ENCODE measurements around the gene DDIT3. TPM values are rescaled to one million over a fixed set of nuclear protein-coding genes. Genes with fewer than 3 reads are reported as not detected.

The DDIT3 gene
- total and polyA plus RNA-seq, 2 of the 13 experiments (the other 11 are each of a cell fraction or from before 2014, with no cell fraction given) = 27.5 to 48.7 TPM

- no peak for TF ChIP-seq ARID3A (IDR thresholded peaks at IDR 0.05; ENCODE audit: low read depth, low read length)
- no peak for TF ChIP-seq ZBTB10 (CRISPR knock-in tag; IDR thresholded peaks at IDR 0.05; ENCODE audit: borderline replicate concordance)
- TF ChIP-seq HOMEZ (CRISPR knock-in tag; IDR thresholded peaks at IDR 0.05; ENCODE audit: low read depth) = peak; percentile 14; the same call in 1 of the 2 replicates
- peak; percentile 85 for TF ChIP-seq CREB1 (IDR thresholded peaks at IDR 0.05)
- peak; percentile 92 for TF ChIP-seq CREB1 (CRISPR knock-in tag; IDR thresholded peaks at IDR 0.05)
- no peak for TF ChIP-seq FIP1L1 (IDR thresholded peaks at IDR 0.05; ENCODE audit: borderline replicate concordance, insufficient read depth, low read depth, low read length)
- TF ChIP-seq MXD3 (CRISPR knock-in tag; IDR thresholded peaks at IDR 0.05) = no peak
- TF ChIP-seq PLRG1 (conservative IDR thresholded peaks at IDR 0.05) = no peak
- TF ChIP-seq KDM5B (CRISPR knock-in tag; IDR thresholded peaks at IDR 0.05; ENCODE audit: borderline replicate concordance) = 0 out of 2 replicates have a peak, but pooled peaks have one; percentile 40
- TF ChIP-seq JUN (CRISPR knock-in tag; IDR thresholded peaks at IDR 0.05) = peak; percentile 82
- TF ChIP-seq, protein P1, sequence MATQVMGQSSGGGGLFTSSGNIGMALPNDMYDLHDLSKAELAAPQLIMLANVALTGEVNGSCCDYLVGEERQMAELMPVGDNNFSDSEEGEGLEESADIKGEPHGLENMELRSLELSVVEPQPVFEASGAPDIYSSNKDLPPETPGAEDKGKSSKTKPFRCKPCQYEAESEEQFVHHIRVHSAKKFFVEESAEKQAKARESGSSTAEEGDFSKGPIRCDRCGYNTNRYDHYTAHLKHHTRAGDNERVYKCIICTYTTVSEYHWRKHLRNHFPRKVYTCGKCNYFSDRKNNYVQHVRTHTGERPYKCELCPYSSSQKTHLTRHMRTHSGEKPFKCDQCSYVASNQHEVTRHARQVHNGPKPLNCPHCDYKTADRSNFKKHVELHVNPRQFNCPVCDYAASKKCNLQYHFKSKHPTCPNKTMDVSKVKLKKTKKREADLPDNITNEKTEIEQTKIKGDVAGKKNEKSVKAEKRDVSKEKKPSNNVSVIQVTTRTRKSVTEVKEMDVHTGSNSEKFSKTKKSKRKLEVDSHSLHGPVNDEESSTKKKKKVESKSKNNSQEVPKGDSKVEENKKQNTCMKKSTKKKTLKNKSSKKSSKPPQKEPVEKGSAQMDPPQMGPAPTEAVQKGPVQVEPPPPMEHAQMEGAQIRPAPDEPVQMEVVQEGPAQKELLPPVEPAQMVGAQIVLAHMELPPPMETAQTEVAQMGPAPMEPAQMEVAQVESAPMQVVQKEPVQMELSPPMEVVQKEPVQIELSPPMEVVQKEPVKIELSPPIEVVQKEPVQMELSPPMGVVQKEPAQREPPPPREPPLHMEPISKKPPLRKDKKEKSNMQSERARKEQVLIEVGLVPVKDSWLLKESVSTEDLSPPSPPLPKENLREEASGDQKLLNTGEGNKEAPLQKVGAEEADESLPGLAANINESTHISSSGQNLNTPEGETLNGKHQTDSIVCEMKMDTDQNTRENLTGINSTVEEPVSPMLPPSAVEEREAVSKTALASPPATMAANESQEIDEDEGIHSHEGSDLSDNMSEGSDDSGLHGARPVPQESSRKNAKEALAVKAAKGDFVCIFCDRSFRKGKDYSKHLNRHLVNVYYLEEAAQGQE (IDR thresholded peaks at IDR 0.05; ENCODE audit: borderline replicate concordance in 1 of 2, low read depth in 1 of 2, low read length in 2 of 2) = peak in 1 of 2 experiments; percentile 67; a peak in 1 of 4 replicates
- no peak for TF ChIP-seq ZMAT5 (CRISPR knock-in tag; IDR thresholded peaks at IDR 0.05; ENCODE audit: borderline replicate concordance, low read depth)
- TF ChIP-seq ZSCAN12 (CRISPR knock-in tag; IDR thresholded peaks at IDR 0.05) = no peak
- TF ChIP-seq XBP1 (CRISPR knock-in tag; IDR thresholded peaks at IDR 0.05) = peak; percentile 93
- TF ChIP-seq, protein P2, sequence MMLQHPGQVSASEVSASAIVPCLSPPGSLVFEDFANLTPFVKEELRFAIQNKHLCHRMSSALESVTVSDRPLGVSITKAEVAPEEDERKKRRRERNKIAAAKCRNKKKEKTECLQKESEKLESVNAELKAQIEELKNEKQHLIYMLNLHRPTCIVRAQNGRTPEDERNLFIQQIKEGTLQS (CRISPR knock-in tag; IDR thresholded peaks at IDR 0.05) = peak; percentile 90; the same call in 1 of the 2 replicates
- TF ChIP-seq ZNF430 (CRISPR knock-in tag; IDR thresholded peaks at IDR 0.05) = peak; percentile 81
Measured at GRCh38 chr12:57520053-57520818, at the start of gene DDIT3 (continued).

All from HepG2 (cell line).